NOMO-1 treated with DMSO at 0.1 percent for 48 hours (cell line): ENCODE data around the gene MS4A14.
"Not testable (repeated sequence)": the region's sequence is repeated elsewhere in the genome, so short reads cannot be mapped to it uniquely, and the experiment has no call there.

ENCODE experiments used
- DNase-seq: peaks from one replicate; lab custom pipeline; 2025; ENCODE audit not compliant: unreplicated experiment; lab: John Stamatoyannopoulos, UW

MS4A14 gene, protein sequence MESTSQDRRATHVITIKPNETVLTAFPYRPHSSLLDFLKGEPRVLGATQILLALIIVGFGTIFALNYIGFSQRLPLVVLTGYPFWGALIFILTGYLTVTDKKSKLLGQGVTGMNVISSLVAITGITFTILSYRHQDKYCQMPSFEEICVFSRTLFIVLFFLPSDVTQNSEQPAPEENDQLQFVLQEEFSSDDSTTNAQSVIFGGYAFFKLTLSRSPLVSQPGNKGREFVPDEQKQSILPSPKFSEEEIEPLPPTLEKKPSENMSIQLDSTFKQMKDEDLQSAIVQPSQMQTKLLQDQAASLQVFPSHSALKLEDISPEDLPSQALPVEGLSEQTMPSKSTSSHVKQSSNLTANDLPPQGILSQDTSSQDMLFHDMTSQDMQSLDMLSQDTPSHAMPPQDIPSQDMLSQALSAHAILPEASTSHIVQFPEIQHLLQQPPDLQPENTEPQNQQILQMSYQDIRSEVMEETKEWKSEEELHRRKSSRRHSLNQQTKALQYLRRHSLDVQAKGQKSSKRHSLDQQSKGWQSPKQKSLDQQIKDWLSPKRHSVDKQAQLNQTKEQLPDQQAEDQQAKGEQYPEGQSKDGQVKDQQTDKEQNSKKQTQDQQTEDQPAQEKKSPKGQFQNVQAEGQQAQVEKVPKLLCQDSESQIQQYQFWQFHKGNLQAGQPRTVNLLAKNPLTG

DNA sequence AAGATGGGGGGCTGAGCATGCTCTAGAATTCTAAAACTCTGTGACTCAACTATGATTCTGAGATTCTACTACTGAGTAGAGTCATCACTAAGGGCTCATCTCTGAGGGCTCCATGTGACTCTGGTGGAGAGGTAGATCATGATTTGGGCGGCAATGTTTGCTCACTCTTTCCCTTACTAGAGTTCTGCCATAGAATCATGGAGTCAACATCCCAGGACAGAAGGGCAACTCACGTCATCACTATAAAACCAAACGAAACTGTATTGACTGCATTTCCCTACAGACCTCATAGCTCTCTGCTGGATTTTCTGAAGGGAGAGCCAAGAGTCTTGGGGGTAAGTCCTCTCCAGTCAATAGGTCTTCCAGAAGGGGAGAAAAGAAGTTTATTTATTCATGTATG is at the start of gene MS4A14:
MS4A14 (plus strand) TSS at position 78 of the 400 bp plus-strand sequence; CDS start at position 198, 120 bp downstream.
- DNase-seq = peak; percentile 79

DNA sequence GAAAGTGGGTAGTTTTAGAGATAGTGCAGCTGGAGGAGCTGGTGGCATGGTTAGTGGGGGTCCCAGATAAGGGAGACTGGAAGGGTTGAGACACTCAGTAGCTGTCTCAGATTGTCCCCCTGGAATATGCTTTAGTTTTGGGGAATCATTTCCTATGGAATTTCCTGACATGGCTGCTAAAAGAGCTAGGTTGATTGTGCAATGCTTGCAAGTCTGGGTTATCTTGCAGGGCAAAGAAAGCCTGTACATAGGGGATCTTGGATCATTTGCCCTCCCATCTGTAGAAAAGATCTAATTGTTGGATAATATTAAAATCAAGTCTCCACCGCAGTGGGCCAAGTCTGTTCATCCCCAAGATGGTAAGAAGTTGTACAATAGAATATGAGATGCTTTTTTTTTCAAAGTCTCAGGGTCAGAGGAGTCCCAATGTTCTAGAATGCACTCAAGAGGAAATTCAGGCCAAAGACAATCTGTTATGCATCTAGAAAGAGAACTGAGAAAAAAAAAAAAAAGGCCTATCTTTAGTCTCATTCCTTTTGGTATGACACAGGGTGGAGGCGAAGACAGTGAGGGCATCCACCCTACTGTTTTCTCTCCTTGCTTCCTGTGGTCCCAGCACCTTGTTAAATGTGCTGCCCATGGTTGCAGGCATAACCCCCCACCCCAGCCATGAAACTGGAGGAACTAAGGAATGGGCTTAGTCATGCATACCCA is 49.0 kb upstream of the MS4A14 start:
- DNase-seq = no peak

DNA sequence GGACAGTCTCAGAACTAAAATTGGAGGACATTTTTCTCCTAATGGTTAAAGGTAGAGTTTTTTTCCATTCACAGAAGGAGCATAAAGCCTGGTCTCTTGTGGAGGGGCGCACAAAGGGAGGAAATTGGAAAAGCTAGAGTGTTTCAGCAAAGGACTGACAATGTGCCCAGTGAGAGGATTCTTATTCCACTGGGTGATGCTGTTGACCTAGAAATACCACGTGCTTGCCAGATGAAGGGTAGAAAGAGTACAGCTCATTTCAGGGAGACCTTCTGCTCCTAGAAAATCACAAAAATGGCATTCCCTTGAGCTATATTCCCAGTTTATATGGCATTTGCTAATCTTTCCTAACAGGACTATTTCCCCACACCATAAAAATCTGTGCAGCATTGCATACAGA is 48.1 kb upstream of the MS4A14 start:
- peak; percentile 17 for DNase-seq

DNA sequence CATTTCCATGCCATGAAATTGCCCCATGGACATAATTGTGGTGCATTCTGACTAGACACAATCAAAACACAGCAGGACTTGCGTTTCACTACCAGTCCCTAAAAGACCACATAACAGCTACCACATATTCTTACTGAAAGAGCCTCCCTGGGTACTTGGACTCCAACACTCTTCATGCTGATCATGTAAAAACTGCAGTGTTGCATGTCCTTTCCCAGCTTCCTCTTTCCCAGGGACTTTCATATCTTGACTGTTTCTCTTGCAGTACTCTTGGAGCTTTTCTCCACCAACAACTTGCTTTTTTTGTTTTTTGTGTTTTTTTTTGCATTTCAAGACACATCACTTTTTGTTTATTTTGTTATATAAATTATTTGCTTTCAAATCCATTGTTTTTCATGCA is 46.3 kb upstream of the MS4A14 start:
- DNase-seq = peak; percentile 45

DNA sequence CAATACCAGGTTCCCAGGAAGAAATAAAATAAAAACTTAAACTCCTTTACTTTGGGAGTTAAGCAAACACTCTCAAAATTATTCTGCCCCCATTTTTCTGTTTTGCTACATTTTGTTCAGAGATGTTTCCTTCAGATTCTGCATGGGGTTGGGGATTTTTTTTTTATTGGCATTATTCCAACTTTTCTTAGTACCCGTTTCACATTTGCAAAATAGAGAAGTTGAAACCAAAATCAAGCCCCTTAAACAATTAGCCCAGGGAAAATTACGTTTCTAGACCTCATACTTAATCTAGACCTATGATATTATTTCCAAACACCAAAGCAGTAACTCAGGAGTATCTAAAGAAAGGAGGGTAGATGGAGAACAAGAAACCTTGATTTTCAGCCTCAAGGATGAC is 38.5 kb upstream of the MS4A14 start:
- peak; percentile 69 for DNase-seq

DNA sequence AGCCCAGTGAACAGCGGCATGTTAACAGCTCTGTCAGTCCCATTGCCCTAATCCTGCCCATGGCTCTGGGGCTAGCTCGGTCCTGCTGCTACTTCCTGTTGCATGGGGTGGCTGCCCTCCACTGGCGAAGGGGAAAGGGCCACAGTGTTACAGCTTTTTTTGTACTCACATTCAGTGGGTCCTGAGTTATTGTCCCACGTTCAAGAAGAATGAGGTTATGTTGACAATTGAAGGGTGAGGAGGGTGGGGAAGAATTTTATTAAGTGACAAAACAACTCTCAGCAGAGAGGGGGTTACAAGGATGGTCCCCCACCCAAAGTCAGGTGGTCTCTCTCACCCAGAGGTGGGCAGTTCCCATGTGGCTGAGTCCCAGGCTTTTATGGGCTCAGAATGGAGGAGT is 35.6 kb upstream of the MS4A14 start:
- DNase-seq = no peak

DNA sequence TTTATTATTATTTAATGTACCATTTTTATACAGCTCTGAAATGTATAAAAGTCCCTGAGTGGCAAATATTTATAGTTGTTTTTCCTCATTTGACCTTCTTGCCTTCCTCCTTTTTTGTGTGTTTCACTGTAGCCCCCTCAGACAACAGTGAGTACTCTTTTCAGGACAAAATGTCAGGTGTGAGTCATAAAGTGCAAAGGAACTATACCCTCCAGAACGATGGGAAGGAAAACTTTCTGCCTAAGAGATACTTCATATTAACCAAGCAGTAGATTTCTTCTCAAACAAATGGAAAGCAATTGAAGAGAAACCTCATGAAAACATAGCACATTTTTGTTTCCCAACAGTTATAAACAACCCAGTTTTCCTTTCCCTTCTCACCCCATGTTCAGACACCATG is 34.0 kb upstream of the MS4A14 start:
- DNase-seq = no peak

DNA sequence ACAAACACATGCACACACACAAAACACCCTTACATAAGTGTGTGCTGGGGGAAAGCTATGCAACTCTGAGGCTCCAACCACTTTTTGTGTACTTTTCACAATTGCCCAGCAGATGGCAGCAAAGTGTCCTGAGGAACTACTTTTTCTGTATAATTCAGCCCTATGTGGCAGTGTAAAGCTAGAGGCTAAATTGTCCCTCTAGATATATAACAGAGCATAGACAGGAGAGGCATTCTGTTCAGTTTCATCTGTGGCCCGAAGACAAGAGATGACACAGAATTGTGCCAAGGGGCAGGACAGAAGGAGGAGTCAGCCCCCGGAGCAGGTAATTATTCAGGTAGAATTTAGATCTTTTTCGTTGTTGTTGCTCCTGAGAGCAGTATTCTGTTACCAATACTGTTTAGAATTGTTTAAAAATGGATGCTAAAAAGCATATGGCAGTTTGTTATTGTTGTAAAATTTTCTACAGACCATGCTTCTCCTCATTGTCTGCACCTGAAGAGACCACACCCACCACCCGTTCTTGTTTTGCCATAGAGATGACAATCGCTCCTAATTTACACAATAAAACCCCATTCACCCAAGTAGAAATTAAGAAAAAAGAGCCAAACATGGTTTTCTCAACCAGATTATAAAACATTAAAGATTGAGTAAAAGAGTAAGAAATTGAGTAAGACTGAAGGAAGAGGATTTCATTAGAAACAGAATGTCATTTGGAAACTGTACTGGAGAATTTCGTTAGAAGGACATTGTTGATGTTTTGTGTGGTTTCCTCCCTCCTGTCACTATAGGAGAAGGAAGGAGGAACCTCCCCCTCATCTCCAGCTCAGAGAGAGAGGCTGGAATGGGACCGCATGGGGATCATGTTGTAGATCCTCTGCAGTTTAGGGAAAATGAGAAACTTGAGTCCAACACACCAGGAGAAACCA is 32.5 kb upstream of the MS4A14 start:
- DNase-seq = peak; percentile 87

DNA sequence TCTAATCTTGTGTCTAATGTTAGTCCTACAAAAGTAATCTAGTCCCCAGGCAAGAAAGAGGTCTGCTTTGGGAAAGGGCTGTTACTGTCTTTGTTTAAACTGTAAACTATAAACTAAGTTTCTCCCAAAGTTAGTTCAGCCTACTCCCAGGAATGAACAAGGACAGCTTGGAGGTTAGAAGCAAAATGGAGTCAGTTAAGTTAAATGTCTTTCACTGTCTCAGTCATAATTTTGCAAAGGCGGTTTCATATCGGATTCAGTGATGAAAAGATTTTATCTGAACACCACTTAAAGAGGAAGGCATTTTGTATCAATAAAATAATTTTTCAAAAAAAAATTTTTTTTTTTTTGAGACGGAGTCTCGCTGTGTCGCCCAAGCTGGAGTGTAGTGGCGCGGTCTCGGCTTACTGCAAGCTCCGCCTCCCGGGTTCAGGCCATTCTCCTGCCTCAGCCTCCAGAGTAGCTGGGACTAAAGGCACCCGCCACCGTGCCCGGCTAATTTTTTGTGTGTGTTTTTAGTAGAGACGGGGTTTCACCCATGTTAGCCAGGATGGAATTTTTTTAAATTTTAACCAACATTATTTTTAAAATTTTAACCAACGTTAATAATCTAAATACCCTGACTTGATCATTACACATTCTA is 29.9 kb upstream of the MS4A14 start:
- DNase-seq = not testable (repeated sequence)

DNA sequence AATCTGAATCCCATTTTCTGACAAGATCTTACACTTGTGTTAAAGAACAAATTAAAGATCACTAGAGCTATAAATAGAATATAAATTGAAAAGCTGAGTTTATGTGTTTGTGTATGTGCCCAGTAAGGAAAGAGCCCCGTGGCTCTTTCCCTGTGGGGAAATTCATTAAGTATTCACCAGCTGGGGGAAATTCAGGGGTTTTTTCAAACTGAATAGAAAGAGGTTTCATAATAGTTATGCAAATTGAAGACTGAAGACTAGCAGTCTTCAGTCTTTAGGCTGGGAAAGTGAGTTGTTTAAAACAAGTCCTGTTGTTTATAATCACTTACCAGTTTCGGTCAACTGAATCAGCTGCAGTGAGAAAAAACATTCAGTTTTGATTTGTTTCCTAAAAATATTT is 29.2 kb upstream of the MS4A14 start:
- DNase-seq = peak; percentile 21

DNA sequence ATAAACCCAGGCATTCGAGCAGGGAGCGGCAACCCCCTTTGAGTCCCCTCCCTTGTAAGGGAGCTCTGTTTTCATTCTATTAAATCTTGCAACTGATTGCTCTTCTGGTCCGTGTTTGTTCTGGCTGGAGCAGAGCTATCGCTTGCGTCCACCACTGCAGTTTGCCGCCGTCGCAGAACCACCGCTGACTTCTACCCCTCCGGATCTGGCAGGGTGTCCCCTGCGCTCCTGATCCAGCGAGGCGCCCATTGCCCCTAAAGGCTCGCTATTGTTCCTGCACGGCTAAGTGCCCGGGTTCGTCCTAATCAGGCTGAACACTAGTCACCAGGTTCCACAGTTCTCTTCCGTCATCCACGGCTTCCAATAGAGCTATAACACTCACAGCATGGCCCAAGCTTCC is 28.4 kb upstream of the MS4A14 start:
- no peak for DNase-seq

DNA sequence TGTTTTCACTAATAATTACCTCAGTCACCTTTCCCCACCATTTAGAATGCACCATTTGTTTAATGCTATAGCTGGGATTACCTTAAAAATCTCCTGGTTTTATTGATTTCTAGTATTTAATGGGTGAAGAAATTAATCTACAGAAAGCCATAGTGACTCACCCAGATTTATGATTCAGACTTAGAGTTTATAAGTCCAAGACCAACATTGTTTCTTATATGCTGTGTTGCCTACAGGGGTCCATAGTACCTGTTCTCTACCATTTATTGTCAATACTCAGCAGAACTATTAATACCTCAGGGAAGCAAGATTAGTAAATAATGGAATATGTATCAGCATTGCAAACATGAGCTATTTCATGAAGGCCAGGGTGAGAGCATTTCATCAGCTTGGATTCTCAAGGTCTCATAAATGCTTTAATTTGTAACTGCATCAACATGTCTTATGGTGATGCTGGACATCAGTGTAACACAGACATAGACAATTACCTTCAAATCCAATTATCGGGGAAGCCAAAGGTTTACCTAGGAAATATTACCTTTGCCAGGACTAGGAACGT is 25.9 kb upstream of the MS4A14 start:
- no peak for DNase-seq

DNA sequence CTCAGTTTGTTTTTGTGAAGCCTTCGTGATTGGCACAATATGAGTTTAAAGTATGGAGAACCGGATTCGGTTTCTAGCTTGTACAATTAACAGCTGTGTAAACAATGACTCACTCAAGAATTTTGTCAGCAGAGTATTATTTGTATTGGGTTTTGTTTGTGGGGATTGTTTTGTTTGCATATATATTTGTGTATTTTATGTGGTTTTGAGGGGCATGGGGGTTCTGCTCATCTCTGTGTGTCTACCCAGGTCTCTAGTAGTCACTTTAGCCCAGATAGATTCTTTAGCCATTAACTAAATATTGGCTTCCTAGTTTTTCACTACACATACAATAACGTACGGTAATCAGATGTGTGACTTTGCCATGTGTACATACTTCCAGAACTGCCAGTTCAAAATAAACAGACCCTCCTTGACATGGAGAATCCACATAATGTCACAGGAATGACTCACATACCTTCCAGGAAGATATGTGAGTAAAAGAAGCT is 25.4 kb upstream of the MS4A14 start:
- DNase-seq = no peak

DNA sequence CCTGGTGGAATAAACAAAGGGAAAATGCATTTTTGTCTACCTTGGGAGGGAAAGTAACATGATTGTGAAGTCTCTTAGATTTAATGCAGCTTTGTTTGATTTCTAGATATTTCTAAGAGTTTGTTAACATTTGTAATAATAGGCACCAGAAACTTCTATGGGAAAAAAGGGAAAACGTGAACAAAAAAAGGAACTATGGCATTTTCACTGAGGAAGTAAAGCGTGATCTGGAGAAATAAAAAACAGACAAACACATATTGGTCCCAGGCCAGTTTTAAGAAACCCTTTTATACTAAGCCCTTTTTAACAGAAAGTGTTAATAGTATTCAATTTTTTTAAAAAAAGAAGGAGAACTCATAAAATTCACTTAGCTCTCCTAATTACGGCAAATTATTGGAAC is 24.9 kb upstream of the MS4A14 start:
- no peak for DNase-seq

DNA sequence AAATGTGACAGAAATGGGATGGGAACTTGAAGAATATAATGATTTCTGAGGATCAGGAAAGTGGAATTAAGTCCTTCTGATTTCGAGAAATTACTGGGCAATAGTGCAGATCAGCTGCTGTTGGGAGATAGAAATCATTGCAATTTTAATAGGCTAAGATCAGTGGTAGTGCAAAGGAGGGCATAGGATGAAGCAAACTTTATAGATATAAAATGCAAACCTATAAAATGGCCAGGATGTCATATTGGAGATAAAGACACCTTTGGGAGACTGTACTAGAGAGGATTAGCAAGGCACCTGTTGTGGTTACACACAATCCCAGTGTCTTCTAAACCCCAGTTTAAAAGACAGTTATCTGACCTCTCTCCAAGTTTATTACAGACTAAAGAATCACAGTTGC is 24.4 kb upstream of the MS4A14 start:
- no peak for DNase-seq

DNA sequence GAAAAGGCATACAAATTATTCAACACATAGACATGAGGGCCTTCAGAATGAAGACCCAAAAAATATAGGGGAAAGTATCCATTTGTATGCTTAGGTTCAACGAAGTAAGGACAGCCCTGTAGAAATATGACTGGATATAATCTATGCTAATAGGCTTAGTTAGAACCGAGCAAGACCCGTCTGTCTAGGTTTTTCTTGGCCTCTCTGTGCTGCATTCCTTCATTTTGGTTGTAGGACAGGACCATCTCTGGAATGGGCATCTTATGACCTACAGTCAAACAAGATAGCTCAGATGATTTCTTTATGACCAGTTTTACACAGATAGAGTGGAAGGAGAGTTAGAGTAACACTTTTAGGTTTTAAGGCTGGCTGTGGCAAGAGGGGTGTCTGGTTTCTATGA is 23.5 kb upstream of the MS4A14 start:
- DNase-seq = no peak

DNA sequence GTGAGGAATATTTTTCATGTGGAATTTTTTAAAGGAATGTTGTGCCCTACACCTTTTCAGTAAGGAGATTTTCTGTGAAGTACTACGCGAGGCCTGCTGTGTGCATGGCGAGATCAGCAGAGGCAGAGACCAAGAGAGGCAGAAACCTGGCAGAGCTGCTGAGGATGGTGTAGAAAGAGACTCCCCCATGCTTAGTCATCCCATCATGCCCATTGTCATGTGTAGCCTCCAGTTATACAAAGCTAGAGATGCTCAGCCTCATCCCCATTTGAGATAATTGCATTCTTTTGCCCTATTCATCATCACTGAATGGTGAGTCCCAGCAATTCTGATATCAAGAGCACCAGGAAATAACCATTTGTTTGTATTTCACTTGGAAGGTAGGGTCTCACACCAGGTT is 20.9 kb upstream of the MS4A14 start:
- no peak for DNase-seq

DNA sequence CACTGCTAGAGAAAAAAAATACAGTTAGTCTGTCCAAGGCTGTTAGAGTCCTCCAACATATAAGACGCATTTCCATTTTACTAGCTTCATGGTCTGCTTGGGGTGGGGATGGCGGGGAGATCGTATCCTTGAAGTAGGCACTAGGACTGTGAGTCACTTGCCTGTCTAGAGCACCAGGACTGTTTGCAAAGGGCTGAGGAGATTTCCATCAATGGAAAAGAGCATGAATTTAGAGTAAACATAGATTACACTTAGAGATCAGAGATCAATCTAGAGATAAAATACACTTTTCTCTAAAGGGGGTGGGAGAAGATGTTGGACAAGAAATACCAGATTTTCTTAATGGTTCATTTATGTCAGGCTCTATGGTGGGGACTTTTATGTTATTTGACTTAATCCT is 19.7 kb upstream of the MS4A14 start:
- DNase-seq = no peak

DNA sequence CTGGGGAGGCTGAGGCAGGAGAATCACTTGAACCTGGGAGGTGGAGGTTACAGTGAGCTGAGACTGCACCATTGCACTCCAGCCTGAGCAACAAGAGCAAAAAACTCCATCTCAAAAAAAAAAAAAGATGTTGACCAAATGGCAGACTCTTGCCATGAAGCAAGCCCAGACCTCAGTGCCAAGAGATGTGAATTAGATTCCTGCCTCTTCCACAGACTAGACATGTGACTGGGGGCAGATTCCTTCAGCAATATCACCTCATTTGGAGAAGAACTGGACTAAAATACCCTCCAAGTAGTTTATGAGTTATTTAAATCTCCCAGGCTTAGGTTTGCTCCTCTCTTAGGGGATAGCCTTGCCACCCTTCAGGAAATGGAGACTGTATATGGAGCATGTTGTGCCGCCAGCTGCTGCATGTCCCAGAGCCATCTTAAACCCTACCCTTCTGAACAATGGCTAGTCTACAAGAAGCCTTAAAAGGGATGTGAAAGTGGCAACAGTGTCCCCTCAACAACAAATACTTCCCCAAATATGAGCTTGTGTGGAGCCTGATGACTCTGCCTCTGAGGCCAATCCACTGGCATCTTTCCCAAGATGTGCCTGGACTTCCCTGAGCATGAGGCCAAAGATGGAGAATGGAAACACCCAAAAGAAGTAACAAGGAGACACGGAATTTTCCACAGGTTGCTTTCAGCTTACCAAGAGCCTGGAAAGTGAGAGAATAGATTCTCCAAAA is 18.7 kb upstream of the MS4A14 start:
- DNase-seq = peak; percentile 96
